Cerebellar nuclear complex (tissue), 1 donor: ENCODE results near the gene TMEM128.
"Not testable (repeated sequence)": the region's sequence is repeated elsewhere in the genome, so short reads cannot be mapped to it uniquely, and the experiment has no call there.

Experiments used
- DNase-seq, 2 experiments: peaks; one replicate each; lab custom pipeline; 2025; lab: John Stamatoyannopoulos, UW

The TMEM128 gene

DNA sequence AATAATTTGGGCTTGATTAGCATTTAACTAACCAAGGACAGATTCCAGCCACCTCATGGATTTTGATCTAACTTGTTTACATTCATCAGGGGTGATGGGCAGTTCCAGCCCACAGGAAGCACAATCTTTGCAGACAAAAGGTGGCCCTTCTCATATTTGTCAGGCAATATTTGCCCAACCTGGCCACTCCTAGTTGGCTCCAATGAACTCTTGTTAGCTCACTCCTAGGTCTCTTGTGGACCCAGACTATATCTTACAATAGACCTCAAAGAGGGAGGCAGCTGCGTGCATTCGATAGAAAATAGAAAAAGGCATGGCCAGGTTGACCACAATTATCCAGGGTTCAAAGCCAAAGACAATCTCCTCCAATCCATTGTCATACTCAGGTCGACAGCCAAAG is 59.5 kb downstream of the TMEM128 start:
- DNase-seq: not testable (repeated sequence)
